Naive B cell (primary cell): ENCODE measurements around the gene TMEM213. TPM values are rescaled to one million over a fixed set of nuclear protein-coding genes. Genes with fewer than 3 reads are reported as not detected.
A peak's percentile ranks its signal among the peaks of the same experiment; 100 is the strongest.
"Not testable (repeated sequence)": the region's sequence is repeated elsewhere in the genome, so short reads cannot be mapped to it uniquely, and the experiment has no call there.

Experiments
- ATAC-seq, 2 donors: fragments of 150-1000 bp; cut with Tn5 transposase; 2 replicates each; pipeline ENCODE4 v1.10.0; 2021; ENCODE audit warnings: low read depth in 2 of 2, mild to moderate bottlenecking in 2 of 2, moderate library complexity in 2 of 2
- DNase-seq: peaks from one replicate; pipeline ENCODE4 v3.0.0; 2022
- H3K27ac Mint-ChIP-seq, 6 donors: one replicate each; pipeline ENCODE4 v1.8.0; 2020 to 2022; ENCODE audit warnings: mild to moderate bottlenecking in 6 of 6, mixed read lengths in 6 of 6, moderate library complexity in 5 of 6, inconsistent platforms in 2 of 6
- H3K27me3 Mint-ChIP-seq, 3 donors: one replicate each; pipeline ENCODE4 v1.8.0; 2021 to 2022; ENCODE audit warnings: mixed read lengths in 3 of 3, mild to moderate bottlenecking in 1 of 3
- H3K36me3 Mint-ChIP-seq, 2 donors: one replicate each; pipeline ENCODE4 v1.8.0; 2020 to 2022; ENCODE audit warnings: mixed read lengths in 2 of 2, inconsistent platforms in 1 of 2, mild to moderate bottlenecking in 1 of 2
- H3K4me1 Mint-ChIP-seq, 3 donors: one replicate each; pipeline ENCODE4 v1.8.0; 2020 to 2022; ENCODE audit warnings: mixed read lengths in 3 of 3, inconsistent platforms in 1 of 3, mild to moderate bottlenecking in 1 of 3, moderate library complexity in 1 of 3
- H3K4me3 Mint-ChIP-seq, 8 donors: one replicate each; pipeline ENCODE4 v1.8.0; 2020 to 2022; ENCODE audit warnings: mild to moderate bottlenecking in 8 of 8, mixed read lengths in 8 of 8, moderate library complexity in 8 of 8, inconsistent platforms in 2 of 8
- H3K9me3 Mint-ChIP-seq, 7 donors: one replicate each; pipeline ENCODE4 v1.8.0; 2020 to 2022; ENCODE audit warnings: mixed read lengths in 7 of 7, mild to moderate bottlenecking in 5 of 7, inconsistent platforms in 2 of 7, moderate library complexity in 1 of 7
- polyA plus RNA-seq, 6 donors: library from polyadenylated mRNA; unstranded; fragments of 300-500 nt; fragmentation: Illumina TruSeq; gene quantifications; one replicate each; pipeline ENCODE4 v1.2.3, GENCODE V29; 2021; ENCODE audit warnings: low read depth in 6 of 6

Gene TMEM213
- polyA plus RNA-seq, 6 donors from 2014 or later, result not detected

- Mint-ChIP-seq H3K27me3 (peaks cover 6 to 17% (median 11%) of the 10 kb centered on the region in 3 donors), H3K9me3 (peaks cover 0 to 6% (median 4%) of the 10 kb centered on the region in 7 donors), H3K4me1 (peaks cover 0 to 4% (median 0%) of the 10 kb centered on the region in 3 donors), H3K27ac (no peak overlapping the region), H3K36me3 (peaks cover 0 to 3% of the 10 kb centered on the region in 2 donors), H3K4me3 (no peak overlapping the region)
- DNase-seq (no peak), ATAC-seq (no peak)
Observed at GRCh38 chr7:138802706-138803105, 4.9 kb downstream of the TMEM213 start.

- peaks cover 0 to 4% of the 10 kb centered on the region in 2 donors for H3K36me3 Mint-ChIP-seq
- no peak for DNase-seq
Observed at GRCh38 chr7:138804618-138805017, 6.8 kb downstream of the TMEM213 start.

GRCh38 chr7:138809346-138809745 is 11.6 kb downstream of the TMEM213 start:
- Mint-ChIP-seq H3K4me1 (no peaks in the 10 kb centered on the region), H3K36me3 (peaks cover 0 to 4% of the 10 kb centered on the region in 2 donors), H3K4me3 (no peak overlapping the region), H3K27ac (no peak overlapping the region), H3K9me3 (peaks cover 0 to 11% (median 10%) of the 10 kb centered on the region in 7 donors), H3K27me3 (peaks cover 0 to 6% (median 0%) of the 10 kb centered on the region in 3 donors)
- ATAC-seq (no peak), DNase-seq (no peak)

More at GRCh38 chr7:138804618-138805017, 6.8 kb downstream of the TMEM213 start:
- no peaks in the 10 kb centered on the region for H3K4me1 Mint-ChIP-seq
- peaks cover 0 to 11% (median 9%) of the 10 kb centered on the region in 7 donors for H3K9me3 Mint-ChIP-seq
- peaks cover 0 to 12% (median 8%) of the 10 kb centered on the region in 3 donors for H3K27me3 Mint-ChIP-seq
- no peak for ATAC-seq
- H3K27ac Mint-ChIP-seq, result no peak overlapping the region
- H3K4me3 Mint-ChIP-seq, result no peak overlapping the region

- not testable (repeated sequence) for H3K27ac Mint-ChIP-seq, H3K36me3 Mint-ChIP-seq
Observed at GRCh38 chr7:138811327-138811726, 13.5 kb downstream of the TMEM213 start.

GRCh38 chr7:138813945-138814344 is 16.2 kb downstream of the TMEM213 start:
- Mint-ChIP-seq H3K27ac (no peak overlapping the region), H3K4me3 (no peak overlapping the region), H3K36me3 (no peaks in the 10 kb centered on the region), H3K9me3 (peaks cover 0 to 5% (median 0%) of the 10 kb centered on the region in 7 donors), H3K4me1 (no peaks in the 10 kb centered on the region), H3K27me3 (peaks cover 0 to 7% (median 0%) of the 10 kb centered on the region in 3 donors)
- DNase-seq (no peak), ATAC-seq (no peak)

More at GRCh38 chr7:138811327-138811726, 13.5 kb downstream of the TMEM213 start:
- H3K4me3 Mint-ChIP-seq, H3K4me1 Mint-ChIP-seq, DNase-seq, ATAC-seq: not testable (repeated sequence)
- Mint-ChIP-seq H3K9me3 (peaks cover 0 to 11% (median 10%) of the 10 kb centered on the region in 7 donors), H3K27me3 (peaks cover 0 to 11% (median 0%) of the 10 kb centered on the region in 3 donors)

- no peak overlapping the region for H3K4me3 Mint-ChIP-seq
- DNase-seq (no peak), ATAC-seq (no peak)
- H3K4me1 Mint-ChIP-seq, result no peaks in the 10 kb centered on the region
- peaks cover 0 to 4% (median 0%) of the 10 kb centered on the region in 7 donors for H3K9me3 Mint-ChIP-seq
- H3K27me3 Mint-ChIP-seq, result peaks cover 0 to 5% (median 0%) of the 10 kb centered on the region in 3 donors
- no peaks in the 10 kb centered on the region for H3K36me3 Mint-ChIP-seq
- no peak overlapping the region for H3K27ac Mint-ChIP-seq
Observed at GRCh38 chr7:138814816-138815332, 17.1 kb downstream of the TMEM213 start.

- H3K36me3 Mint-ChIP-seq, result no peaks in the 10 kb centered on the region
- no peaks in the 10 kb centered on the region for H3K4me1 Mint-ChIP-seq
- H3K27ac Mint-ChIP-seq, result no peak overlapping the region
- DNase-seq (no peak), ATAC-seq (no peak)
- H3K4me3 Mint-ChIP-seq, result no peak overlapping the region
- peaks cover 0 to 5% (median 0%) of the 10 kb centered on the region in 3 donors for H3K27me3 Mint-ChIP-seq
- H3K9me3 Mint-ChIP-seq, result peaks cover 0 to 4% (median 0%) of the 10 kb centered on the region in 7 donors
Observed at GRCh38 chr7:138816650-138817049, 18.9 kb downstream of the TMEM213 start.

GRCh38 chr7:138819625-138820024 is 21.8 kb downstream of the TMEM213 start:
- Mint-ChIP-seq H3K9me3 (peaks cover 0 to 2% (median 0%) of the 10 kb centered on the region in 7 donors), H3K27ac (no peak overlapping the region), H3K27me3 (peaks cover 0 to 5% (median 0%) of the 10 kb centered on the region in 3 donors), H3K4me3 (no peak overlapping the region), H3K36me3 (no peaks in the 10 kb centered on the region), H3K4me1 (no peaks in the 10 kb centered on the region)
- no peak for ATAC-seq
- DNase-seq, result no peak

GRCh38 chr7:138821912-138822311 is 24.1 kb downstream of the TMEM213 start:
- Mint-ChIP-seq H3K36me3 (no peaks in the 10 kb centered on the region), H3K4me3 (no peak overlapping the region), H3K9me3 (peaks cover 0 to 4% (median 0%) of the 10 kb centered on the region in 7 donors), H3K27me3 (no peaks in the 10 kb centered on the region), H3K4me1 (no peaks in the 10 kb centered on the region), H3K27ac (peak overlapping the region in 1 of 6 donors; percentile 29)
- DNase-seq (no peak), ATAC-seq (no peak)

GRCh38 chr7:138822867-138823535 is 25.2 kb downstream of the TMEM213 start:
- peaks cover 0 to 4% (median 0%) of the 10 kb centered on the region in 7 donors for H3K9me3 Mint-ChIP-seq
- no peaks in the 10 kb centered on the region for H3K36me3 Mint-ChIP-seq
- DNase-seq (no peak), ATAC-seq (no peak)
- no peaks in the 10 kb centered on the region for H3K27me3 Mint-ChIP-seq
- no peak overlapping the region for H3K27ac Mint-ChIP-seq
- H3K4me3 Mint-ChIP-seq, result no peak overlapping the region
- no peaks in the 10 kb centered on the region for H3K4me1 Mint-ChIP-seq

- Mint-ChIP-seq H3K27me3 (no peaks in the 10 kb centered on the region), H3K4me3 (no peak overlapping the region), H3K36me3 (no peaks in the 10 kb centered on the region), H3K9me3 (peaks cover 0 to 5% (median 2%) of the 10 kb centered on the region in 7 donors), H3K4me1 (no peaks in the 10 kb centered on the region), H3K27ac (no peak overlapping the region)
- ATAC-seq (no peak), DNase-seq (no peak)
Observed at GRCh38 chr7:138825049-138825721, 27.4 kb downstream of the TMEM213 start.

- Mint-ChIP-seq H3K4me1 (no peaks in the 10 kb centered on the region), H3K27ac (no peak overlapping the region), H3K9me3 (peaks cover 0 to 5% (median 2%) of the 10 kb centered on the region in 7 donors), H3K4me3 (no peak overlapping the region), H3K36me3 (no peaks in the 10 kb centered on the region), H3K27me3 (no peaks in the 10 kb centered on the region)
- no peak for DNase-seq
- no peak for ATAC-seq
Observed at GRCh38 chr7:138828302-138828701, 30.5 kb downstream of the TMEM213 start.

GRCh38 chr7:138829335-138829734 is 31.5 kb downstream of the TMEM213 start:
- ATAC-seq (no peak), DNase-seq (no peak)
- Mint-ChIP-seq H3K9me3 (peaks cover 0 to 5% (median 2%) of the 10 kb centered on the region in 7 donors), H3K36me3 (no peaks in the 10 kb centered on the region), H3K4me1 (no peaks in the 10 kb centered on the region), H3K27me3 (no peaks in the 10 kb centered on the region), H3K27ac (no peak overlapping the region), H3K4me3 (no peak overlapping the region)
